ENCODE measurements around the gene PDE2A. TPM values are rescaled to one million over a fixed set of nuclear protein-coding genes. Genes with fewer than 3 reads are reported as not detected.

Gene PDE2A
- total and polyA plus RNA-seq, 8 donors = 3.5 to 548 (median 25.9) TPM

DNA sequence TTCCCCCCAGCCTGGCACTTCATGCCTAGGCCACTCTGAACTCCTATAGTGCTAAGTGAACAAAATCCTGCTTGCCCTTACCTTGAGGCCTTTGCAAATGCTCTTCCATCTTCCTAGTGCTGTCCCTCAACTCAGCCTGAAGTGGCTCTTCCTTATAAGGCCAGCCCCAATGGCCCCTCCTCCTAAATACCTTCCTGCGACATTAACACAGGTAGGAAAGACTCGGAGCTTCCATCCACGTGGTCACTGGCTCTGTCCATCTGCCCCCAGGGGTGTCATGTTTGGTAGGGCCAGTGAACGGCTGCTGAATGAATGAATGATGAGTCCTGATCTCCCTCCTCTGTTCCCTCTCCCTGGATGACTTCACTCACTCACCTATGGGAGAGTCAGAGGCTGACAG, 4.2 kb downstream of the PDE2A start:
- DNase-seq = no peak
- Histone ChIP-seq H3K4me3 (no peak overlapping the region), H3K9me3 (peaks cover 7 to 11% (median 9%) of the 10 kb centered on the region in 4 donors), H3K4me1 (peaks cover 0 to 5% (median 0%) of the 10 kb centered on the region in 4 donors), H3K36me3 (no peaks in the 10 kb centered on the region), H3K27me3 (peaks cover 12 to 86% (median 32%) of the 10 kb centered on the region in 3 donors), H3K27ac (no peak overlapping the region)
- WGBS, 5 donors = 20 to 37% (median 25%) methylated on average over 4 of the region's 4 CpGs
- intact Hi-C loops (cut with DNase I; ENCODE audit: low total_unique reads) = no loop called here
- TF ChIP-seq POLR2A (IDR thresholded peaks at IDR 0.05) (no peak), EP300 (IDR thresholded peaks at IDR 0.05) (no peak), POLR2AphosphoS5 (IDR thresholded peaks at IDR 0.05) (no peak)
- TF ChIP-seq, protein P1, sequence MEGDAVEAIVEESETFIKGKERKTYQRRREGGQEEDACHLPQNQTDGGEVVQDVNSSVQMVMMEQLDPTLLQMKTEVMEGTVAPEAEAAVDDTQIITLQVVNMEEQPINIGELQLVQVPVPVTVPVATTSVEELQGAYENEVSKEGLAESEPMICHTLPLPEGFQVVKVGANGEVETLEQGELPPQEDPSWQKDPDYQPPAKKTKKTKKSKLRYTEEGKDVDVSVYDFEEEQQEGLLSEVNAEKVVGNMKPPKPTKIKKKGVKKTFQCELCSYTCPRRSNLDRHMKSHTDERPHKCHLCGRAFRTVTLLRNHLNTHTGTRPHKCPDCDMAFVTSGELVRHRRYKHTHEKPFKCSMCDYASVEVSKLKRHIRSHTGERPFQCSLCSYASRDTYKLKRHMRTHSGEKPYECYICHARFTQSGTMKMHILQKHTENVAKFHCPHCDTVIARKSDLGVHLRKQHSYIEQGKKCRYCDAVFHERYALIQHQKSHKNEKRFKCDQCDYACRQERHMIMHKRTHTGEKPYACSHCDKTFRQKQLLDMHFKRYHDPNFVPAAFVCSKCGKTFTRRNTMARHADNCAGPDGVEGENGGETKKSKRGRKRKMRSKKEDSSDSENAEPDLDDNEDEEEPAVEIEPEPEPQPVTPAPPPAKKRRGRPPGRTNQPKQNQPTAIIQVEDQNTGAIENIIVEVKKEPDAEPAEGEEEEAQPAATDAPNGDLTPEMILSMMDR (IDR thresholded peaks at IDR 0.05) = no peak

DNA sequence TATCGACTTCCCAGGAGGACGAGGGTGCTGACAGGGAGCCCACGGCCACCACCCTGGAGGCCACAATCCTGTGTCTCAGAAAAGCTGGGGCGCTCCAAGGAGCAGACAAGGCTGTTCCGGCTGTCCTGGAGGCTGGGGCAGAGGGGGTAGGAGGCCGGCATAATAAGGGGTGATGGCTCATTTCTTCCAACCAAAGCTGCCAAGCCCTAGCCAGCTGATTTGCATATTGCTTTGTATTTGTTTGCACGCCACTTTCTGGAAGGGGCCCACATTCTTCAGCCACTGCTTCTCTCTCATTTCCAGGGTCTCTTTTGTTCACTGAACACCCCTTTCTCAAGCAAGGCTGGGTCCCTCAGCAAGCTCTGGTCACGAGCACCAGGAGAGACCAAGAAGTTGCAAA, 4.7 kb downstream of the PDE2A start:
- Histone ChIP-seq H3K4me3 (no peak overlapping the region), H3K36me3 (no peaks in the 10 kb centered on the region), H3K4me1 (peaks cover 0 to 5% (median 0%) of the 10 kb centered on the region in 4 donors), H3K9me3 (peaks cover 7 to 11% (median 9%) of the 10 kb centered on the region in 4 donors), H3K27me3 (peaks cover 9 to 86% (median 27%) of the 10 kb centered on the region in 3 donors), H3K27ac (no peak overlapping the region)
- TF ChIP-seq EP300 (IDR thresholded peaks at IDR 0.05) = no peak
- TF ChIP-seq, protein P1 (IDR thresholded peaks at IDR 0.05) = no peak
- TF ChIP-seq POLR2A (IDR thresholded peaks at IDR 0.05) = no peak
- no peak for TF ChIP-seq POLR2AphosphoS5 (IDR thresholded peaks at IDR 0.05)
- WGBS, 5 donors = 54 to 76% (median 65%) methylated on average over 8 of the region's 8 CpGs
- intact Hi-C loops (cut with DNase I; ENCODE audit: low total_unique reads) = no loop called here
- DNase-seq = no peak

DNA sequence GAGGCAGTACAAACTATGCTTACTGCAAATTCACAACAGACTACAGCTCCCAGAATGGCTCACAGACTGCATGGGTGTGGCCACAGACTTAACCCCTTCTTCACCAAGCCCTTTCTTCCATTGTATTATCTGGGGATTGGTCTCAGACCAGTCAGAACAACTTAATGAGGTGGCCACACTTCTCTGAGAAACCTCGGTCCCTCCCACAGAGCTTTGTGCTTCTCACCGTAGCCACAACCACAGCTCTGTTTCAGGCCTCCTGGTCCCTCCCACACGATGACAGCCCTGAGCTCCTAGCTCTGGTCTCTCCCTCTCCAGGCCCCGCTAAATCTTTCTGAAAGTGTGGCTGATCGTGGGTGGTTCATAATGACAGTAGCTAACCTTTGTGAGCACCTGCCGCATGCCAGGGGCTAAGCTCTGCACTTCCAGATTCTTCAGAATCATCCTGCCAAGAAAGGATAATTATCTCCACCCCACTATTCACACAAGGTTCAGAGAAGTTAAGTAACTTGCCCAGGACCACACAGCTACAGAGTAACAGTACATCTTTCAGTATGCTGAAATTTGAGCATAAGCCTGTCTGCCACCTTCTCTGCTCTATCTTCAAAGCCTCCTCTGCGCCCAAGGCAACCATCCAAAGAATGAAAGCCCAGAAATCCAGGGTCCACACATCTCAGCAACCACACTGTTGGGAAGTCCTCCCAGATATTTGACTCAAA, 5.4 kb downstream of the PDE2A start:
- no peaks in the 10 kb centered on the region for H3K36me3 ChIP-seq
- 44 to 52% (median 50%) methylated on average over 7 of the region's 7 CpGs for WGBS, 5 donors
- H3K27ac ChIP-seq = no peak overlapping the region
- no peak for DNase-seq
- H3K9me3 ChIP-seq = peaks cover 7 to 11% (median 9%) of the 10 kb centered on the region in 4 donors
- intact Hi-C loops (cut with DNase I; ENCODE audit: low total_unique reads) = no loop called here
- TF ChIP-seq POLR2A (IDR thresholded peaks at IDR 0.05) (no peak), POLR2AphosphoS5 (IDR thresholded peaks at IDR 0.05) (no peak), EP300 (IDR thresholded peaks at IDR 0.05) (no peak)
- TF ChIP-seq, protein P1 (IDR thresholded peaks at IDR 0.05) = no peak
- peaks cover 0 to 1% (median 0%) of the 10 kb centered on the region in 4 donors for H3K4me1 ChIP-seq
- no peak overlapping the region for H3K4me3 ChIP-seq
- H3K27me3 ChIP-seq = peaks cover 4 to 84% (median 21%) of the 10 kb centered on the region in 3 donors

DNA sequence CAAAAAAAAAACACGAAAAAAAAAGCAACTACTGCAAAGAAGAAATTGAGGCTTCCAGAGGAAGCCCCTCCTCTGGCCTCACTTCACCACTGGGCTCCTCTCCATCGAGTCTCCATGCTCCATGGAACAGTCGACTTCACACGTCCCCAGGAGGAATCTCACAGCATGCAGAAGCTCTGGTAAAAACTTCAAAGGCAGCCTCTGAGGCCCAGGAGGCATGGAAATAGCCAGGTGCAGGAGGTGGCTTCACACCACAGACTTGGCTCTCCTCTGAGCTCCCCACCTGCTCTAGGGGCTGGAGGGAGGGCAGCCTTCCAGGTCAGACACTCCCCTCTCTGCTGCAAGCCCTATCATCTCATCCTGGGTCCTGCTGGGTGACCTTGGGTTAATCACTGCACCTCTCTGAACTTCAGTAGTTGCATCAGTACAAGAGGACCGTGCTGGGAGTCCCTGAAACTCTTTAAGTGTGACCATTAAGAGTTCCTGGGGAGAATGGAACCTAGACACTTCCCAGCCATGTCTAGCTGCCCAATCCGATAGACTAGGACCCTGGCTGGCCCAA, 8.2 kb downstream of the PDE2A start:
- peaks cover 7 to 11% (median 9%) of the 10 kb centered on the region in 4 donors for H3K9me3 ChIP-seq
- H3K36me3 ChIP-seq = no peaks in the 10 kb centered on the region
- no peak overlapping the region for H3K4me3 ChIP-seq
- no peak for TF ChIP-seq POLR2AphosphoS5 (IDR thresholded peaks at IDR 0.05)
- TF ChIP-seq EP300 (IDR thresholded peaks at IDR 0.05) = no peak
- no peak for TF ChIP-seq POLR2A (IDR thresholded peaks at IDR 0.05)
- TF ChIP-seq, protein P1 (IDR thresholded peaks at IDR 0.05) = no peak
- intact Hi-C loops (cut with DNase I; ENCODE audit: low total_unique reads) = no loop called here
- 33 to 50% (median 35%) methylated on average over 6 of the region's 6 CpGs for WGBS, 5 donors
- DNase-seq = no peak
- H3K27me3 ChIP-seq = peaks cover 0 to 64% (median 9%) of the 10 kb centered on the region in 3 donors
- no peaks in the 10 kb centered on the region for H3K4me1 ChIP-seq
- H3K27ac ChIP-seq = no peak overlapping the region
